ENCODE results near the gene COL16A1.
"Not testable (repeated sequence)": the region's sequence is repeated elsewhere in the genome, so short reads cannot be mapped to it uniquely, and the experiment has no call there.

GRCh38 chr1:31707059-31707600, 3.3 kb upstream of the COL16A1 start:
- not testable (repeated sequence) for TF ChIP-seq CTCF (IDR thresholded peaks at IDR 0.05; ENCODE audit: low read depth, low read length, poor library complexity, severe bottlenecking); EZH2phosphoT487 (IDR thresholded peaks at IDR 0.05; ENCODE audit: borderline replicate concordance, low read length)

Measured in DOHH2 (cell line).